Endothelial cell of umbilical vein (primary cell): ENCODE data around the gene CEP350. TPM values are rescaled to one million over a fixed set of nuclear protein-coding genes. Genes with fewer than 3 reads are reported as not detected.

Experiments
- BruUV-seq: library from RNA; stranded (reverse); fragments of 400-500 nt; replicated peaks from 2 replicates; lab custom pipeline; 2021; lab: Mats Ljungman, UMichigan
- CTCF ChIA-PET: fragments of 300-600, 350-600 bp; sonication (Branson Sonifier 250); formaldehyde crosslinking; loops from one replicate; lab custom pipeline; 2021; ENCODE audit warnings: antibody characterized with exemption, inconsistent platforms; lab: Charles Lee
- POLR2A ChIA-PET: fragments of 300-600, 350-600 bp; sonication (Branson Sonifier 250); formaldehyde crosslinking; loops from one replicate; lab custom pipeline; 2021; ENCODE audit warnings: antibody characterized with exemption, inconsistent platforms; lab: Charles Lee
- DNase-seq: peaks from one replicate; pipeline ENCODE4 v3.0.0-alpha.2; 2011; ENCODE audit warnings: low read depth, low spot score
- FAIRE-seq: peaks from 2 replicates; lab custom pipeline; 2011; peaks lifted over from hg19 to GRCh38; lab: Jason Lieb, UNC
- H2AFZ ChIP-seq: 2 replicates; pipeline ENCODE4 v1.6.0; 2012; ENCODE audit warnings: low read depth, low read length, control low read depth, inconsistent platforms
- H3K27ac ChIP-seq: 2 replicates; pipeline ENCODE4 v1.5.1; 2011; ENCODE audit warnings: low read depth, mild to moderate bottlenecking, control low read depth, low read length, moderate library complexity; ENCODE audit not compliant: insufficient read depth
- H3K27me3 ChIP-seq, 2 experiments: 2 replicates each; pipeline versions ENCODE4 v1.6.0 to v1.6.1; 2011; ENCODE audit warnings: low read length in 2 of 2, mixed read lengths in 1 of 2; ENCODE audit not compliant: control insufficient read depth in 2 of 2, insufficient read depth in 2 of 2
- H3K36me3 ChIP-seq, 2 experiments: 2 replicates in 1 of 2; 3 replicates in 1 of 2; pipeline ENCODE4 v1.5.1; 2011; ENCODE audit warnings: low read length in 2 of 2, mild to moderate bottlenecking in 1 of 2, moderate library complexity in 1 of 2; ENCODE audit not compliant: control insufficient read depth in 2 of 2, insufficient read depth in 2 of 2; ENCODE audit errors: extremely low read depth in 1 of 2
- H3K4me1 ChIP-seq: 3 replicates; pipeline ENCODE4 v1.5.1; 2011; ENCODE audit warnings: mild to moderate bottlenecking, low read length; ENCODE audit not compliant: control insufficient read depth, insufficient read depth; ENCODE audit errors: extremely low read depth
- H3K4me2 ChIP-seq: 2 replicates; pipeline ENCODE4 v1.6.1; 2011; ENCODE audit warnings: low read length, control low read depth, mixed read lengths; ENCODE audit not compliant: insufficient read depth
- H3K4me3 ChIP-seq, 3 experiments: fragments of 200-600 bp in 1 of 3; sonication (generic), shearing (Covaris generic) in 1 of 3; replicated peaks in 1 of 3; 2 replicates each; pipeline ENCODE4 v1.5.1; 2011 to 2016; ENCODE audit warnings: control low read depth in 3 of 3, low read length in 3 of 3, mild to moderate bottlenecking in 2 of 3, inconsistent platforms in 1 of 3, low read depth in 1 of 3, moderate library complexity in 1 of 3; ENCODE audit not compliant: insufficient read depth in 1 of 3
- H3K79me2 ChIP-seq: 2 replicates; pipeline ENCODE4 v1.6.0; 2012; ENCODE audit warnings: low read length, inconsistent platforms; ENCODE audit not compliant: control insufficient read depth, insufficient read depth
- H3K9ac ChIP-seq: replicated peaks from 2 replicates; pipeline ENCODE3; 2011; ENCODE audit warnings: low read length, control low read depth; ENCODE audit not compliant: insufficient read depth; ENCODE audit errors: extremely low read depth
- H3K9me1 ChIP-seq: replicated peaks from 3 replicates; pipeline ENCODE4 v1.6.0; 2011; ENCODE audit warnings: mild to moderate bottlenecking, low read length; ENCODE audit not compliant: control insufficient read depth, insufficient read depth; ENCODE audit errors: extremely low read depth
- H3K9me3 ChIP-seq: replicated peaks from 2 replicates; pipeline ENCODE4 v1.5.1; 2012; ENCODE audit warnings: low read length, inconsistent platforms; ENCODE audit not compliant: control insufficient read depth, insufficient read depth
- H4K20me1 ChIP-seq: replicated peaks from 2 replicates; pipeline ENCODE3; 2011; ENCODE audit warnings: mild to moderate bottlenecking, low read length; ENCODE audit not compliant: control insufficient read depth, insufficient read depth; ENCODE audit errors: extremely low read depth
- CTCF ChIP-seq, 2 donors: IDR thresholded peaks; 1 replicate in 1 of 2; 2 replicates in 1 of 2; pipeline ENCODE4 v1.5.1; 2011; ENCODE audit warnings: low read length in 2 of 2, mild to moderate bottlenecking in 2 of 2, moderate library complexity in 2 of 2, control low read depth in 1 of 2, inconsistent platforms in 1 of 2, low read depth in 1 of 2; ENCODE audit not compliant: insufficient read depth in 1 of 2; ENCODE audit errors: extremely low read depth in 1 of 2
- EZH2 ChIP-seq: IDR thresholded peaks from 2 replicates; pipeline ENCODE4 v1.6.1; 2012; ENCODE audit warnings: borderline replicate concordance, low read depth, mild to moderate bottlenecking, moderate library complexity, low read length, inconsistent platforms; ENCODE audit not compliant: severe bottlenecking
- FOS ChIP-seq: IDR thresholded peaks from 2 replicates; pipeline ENCODE4 v1.6.1; 2011; ENCODE audit warnings: mild to moderate bottlenecking, low read length, moderate library complexity, borderline replicate concordance; ENCODE audit not compliant: insufficient read depth
- GATA2 ChIP-seq: IDR thresholded peaks from 2 replicates; pipeline ENCODE4 v1.7.0; 2011; ENCODE audit warnings: low read depth, mild to moderate bottlenecking, moderate library complexity, mixed read lengths, low read length; ENCODE audit not compliant: insufficient read length, insufficient read depth
- JUN ChIP-seq: IDR thresholded peaks from 2 replicates; pipeline ENCODE4 v1.6.1; 2011; ENCODE audit warnings: borderline replicate concordance, low read depth; ENCODE audit not compliant: insufficient read length, insufficient read depth
- MAX ChIP-seq: IDR thresholded peaks from 2 replicates; pipeline ENCODE4 v1.6.1; 2011; ENCODE audit not compliant: insufficient read depth, insufficient read length
- MYC ChIP-seq: IDR thresholded peaks from one replicate; pipeline ENCODE4 v1.6.1; 2011; ENCODE audit warnings: mild to moderate bottlenecking, low read depth, low read length
- POLR2A ChIP-seq: IDR thresholded peaks from 2 replicates; pipeline ENCODE4 v1.6.1; 2012; ENCODE audit warnings: low read depth, mild to moderate bottlenecking, control low read depth, low read length
- POLR2AphosphoS5 ChIP-seq: IDR thresholded peaks from 2 replicates; pipeline ENCODE4 v1.6.1; 2012; ENCODE audit warnings: low read depth, mild to moderate bottlenecking, control low read depth, low read length, moderate library complexity; ENCODE audit not compliant: insufficient read depth
- dilution Hi-C: fragments of 300-500 bp; cut with MboI; formaldehyde crosslinking; loops from one replicate; pipeline ENCODE4 v1.15.0; 2019; ENCODE audit warnings: low sequenced_read_pairs; ENCODE audit not compliant: extremely low pct_ligation_motif_present
- intact Hi-C: fragments of 100-400 bp; cut with micrococcal nuclease; formaldehyde crosslinking; loops from one replicate; pipeline ENCODE4 v1.10.0; 2022
- polyA plus RNA-seq, 4 experiments: library from polyadenylated mRNA; depleted of rRNA in 3 of 4; stranded (reverse) in 3 of 4; unstranded in 1 of 4; fragments of >200 nt; gene quantifications; 2 replicates each; pipeline versions ENCODE4 v1.2.1 to v1.2.3, GENCODE V29; 2011 to 2012; ENCODE audit warnings: missing spikeins in 1 of 4
- total RNA-seq: library from RNA; stranded (reverse); gene quantifications from 2 replicates; pipeline ENCODE4 v1.2.3, GENCODE V29; 2021

CEP350 gene
- total and polyA plus RNA-seq, 2 donors (not counting 3 experiments of a cell fraction or from before 2014, with no cell fraction given): 4.8 to 30.1 TPM

GRCh38 chr1:179990847-179991246 is 36.2 kb downstream of the CEP350 start:
- dilution Hi-C loops: no loop called here
- H3K27ac ChIP-seq: no peak overlapping the region

More at GRCh38 chr1:179990847-179991246, 36.2 kb downstream of the CEP350 start:
- no peaks in the 10 kb centered on the region for H3K36me3 ChIP-seq
- H2AFZ ChIP-seq: no peak overlapping the region
- H3K79me2 ChIP-seq: no peaks in the 10 kb centered on the region
- H4K20me1 ChIP-seq: no peaks in the 10 kb centered on the region
- no peaks in the 10 kb centered on the region for H3K4me1 ChIP-seq
- ChIA-PET POLR2A (no interaction called here), CTCF (interaction anchor here (1.2 kb wide), 1 partner anchor 12 kb away, joined by 6 read pairs; no protein-coding TSS in a partner anchor)
- H3K27me3 ChIP-seq: no peaks in the 10 kb centered on the region
- TF ChIP-seq GATA2: no peak
- TF ChIP-seq MYC: no peak
- TF ChIP-seq EZH2: no peak
- no peak for TF ChIP-seq CTCF (IDR thresholded peaks at IDR 0.05; ENCODE audit: extremely low read depth in 1 of 2, insufficient read depth in 1 of 2, low read depth in 1 of 2, low read length in 2 of 2)
- no peak for TF ChIP-seq FOS
- no peak for TF ChIP-seq JUN
- TF ChIP-seq POLR2A: no peak
- no peak for TF ChIP-seq POLR2AphosphoS5
- no peak for TF ChIP-seq MAX
- no peaks in the 10 kb centered on the region for H3K9me3 ChIP-seq
- no peaks in the 10 kb centered on the region for H3K9me1 ChIP-seq
- intact Hi-C loops: no loop called here
- DNase-seq (no peak), FAIRE-seq (peak; percentile 12)
- H3K4me2 ChIP-seq: no peak overlapping the region
- no TSS peak for BruUV-seq
- no peak overlapping the region for H3K4me3 ChIP-seq
- no peak overlapping the region for H3K9ac ChIP-seq
